Activated CD8-positive, alpha-beta memory T cell treated with anti-CD3 and anti-CD28 coated beads, Interleukin-2, amount 50 U/mL, for 1 hour (primary cell): ENCODE measurements around the gene CLK3.
"Not testable (repeated sequence)": the region's sequence is repeated elsewhere in the genome, so short reads cannot be mapped to it uniquely, and the experiment has no call there.

Experiments
- DNase-seq: peaks from one replicate; pipeline ENCODE4 v3.0.0-alpha.2; 2020; ENCODE audit errors: extremely low read depth

Gene CLK3

DNA sequence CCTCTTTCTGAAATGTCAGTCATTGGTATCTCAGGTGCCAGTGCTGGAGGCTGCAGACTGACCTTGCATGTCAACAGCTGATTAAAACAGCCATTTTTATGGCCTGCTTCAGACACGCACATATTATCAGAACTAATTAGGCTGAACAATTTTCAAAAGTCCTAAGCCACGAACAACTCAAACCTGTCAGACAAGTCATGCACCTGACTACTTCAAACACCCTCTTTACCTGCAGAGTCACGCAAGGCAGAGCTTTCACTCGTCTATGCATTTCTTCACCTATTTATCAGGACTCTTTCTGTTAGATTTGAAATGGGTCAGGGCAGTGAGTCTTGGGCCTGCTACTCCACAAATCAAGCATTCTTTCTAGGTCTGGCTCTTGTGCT lies 26.7 kb downstream of the CLK3 start:
- no peak for DNase-seq

DNA sequence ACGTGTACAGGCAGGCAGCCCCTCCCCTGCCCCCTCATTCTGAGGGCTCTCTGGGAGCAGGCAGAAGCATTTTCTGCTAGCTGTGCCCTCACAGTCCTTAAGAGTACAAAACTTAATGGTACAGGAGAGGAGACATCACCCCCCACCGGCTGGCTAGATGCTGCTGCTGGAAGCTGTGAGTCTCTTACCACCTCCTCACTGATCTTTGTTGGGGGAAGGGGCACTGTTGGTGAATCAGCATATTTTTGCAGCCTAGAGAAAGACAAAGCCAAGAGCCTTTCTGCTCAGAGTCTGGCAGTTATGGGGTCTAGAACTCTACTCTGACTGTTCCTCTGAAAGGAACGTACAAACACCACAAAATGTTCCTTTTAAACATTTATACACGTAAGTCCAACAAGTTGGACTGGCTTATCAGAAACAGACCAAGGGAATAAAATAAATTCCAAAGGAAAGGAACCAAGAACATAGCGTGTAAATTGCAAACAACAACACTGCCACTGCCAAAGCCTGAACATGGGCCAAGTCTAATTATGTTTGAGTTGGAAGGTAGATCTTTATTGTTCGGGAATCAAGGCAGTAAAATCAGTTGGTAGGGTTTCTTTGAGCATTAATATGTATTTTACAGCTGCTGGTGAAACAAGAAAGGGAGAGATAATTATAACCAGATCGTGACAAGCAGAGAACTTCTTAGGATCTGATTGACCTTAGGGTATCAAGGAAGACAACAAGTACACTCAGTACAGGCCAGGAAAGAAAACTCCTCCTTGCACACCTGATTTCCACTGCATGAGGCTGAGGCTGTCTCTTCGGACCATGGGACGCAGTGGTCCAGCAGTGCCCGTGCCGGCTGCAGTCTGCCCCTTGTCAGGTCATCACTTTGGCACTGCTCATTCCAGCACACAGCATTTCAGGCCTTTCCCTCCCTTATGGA lies 27.4 kb downstream of the CLK3 start:
- no peak for DNase-seq

DNA sequence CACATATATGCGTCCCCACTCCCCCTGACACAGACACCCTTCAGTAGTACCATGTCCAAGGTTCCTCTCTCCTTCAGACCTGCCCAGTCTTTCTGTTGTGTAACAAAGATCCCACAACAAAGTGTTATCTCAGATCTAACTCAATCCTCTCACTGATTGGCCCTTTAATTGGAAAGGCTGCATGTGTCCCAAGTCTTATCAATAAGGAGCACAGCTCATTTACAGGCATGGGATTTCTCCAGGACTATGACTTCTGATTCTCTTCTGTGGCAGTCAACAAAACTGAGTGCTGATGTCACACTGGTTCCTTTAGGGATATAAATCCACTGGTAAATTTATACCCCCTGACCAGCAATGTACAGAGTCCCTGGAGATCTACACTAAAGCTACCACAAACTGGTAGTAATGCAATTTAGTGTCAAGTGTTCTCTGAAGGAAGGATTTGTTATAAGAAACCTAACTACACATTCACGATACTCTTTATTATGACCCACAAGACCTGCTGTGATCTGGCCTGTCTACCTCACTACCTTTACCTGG lies 28.1 kb downstream of the CLK3 start:
- DNase-seq = no peak

DNA sequence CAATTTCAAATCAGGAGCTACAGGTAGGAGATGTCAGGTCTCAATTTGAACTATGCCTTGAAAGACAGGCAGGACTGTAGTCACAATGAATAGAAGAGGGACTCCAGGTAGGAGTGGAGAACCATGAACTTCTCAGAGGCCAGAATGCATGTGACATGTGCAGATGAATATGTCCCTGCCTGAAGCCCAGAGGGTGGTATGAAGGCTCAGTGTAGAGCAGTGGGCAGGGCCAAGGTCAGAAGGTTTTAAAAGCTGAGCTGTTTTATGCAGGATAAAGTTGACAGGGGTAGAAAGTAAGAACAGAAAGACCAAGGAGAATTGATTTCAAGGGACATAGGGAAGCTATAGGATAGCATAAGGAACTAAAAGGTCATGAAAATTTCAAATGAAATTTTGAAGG lies 30.8 kb downstream of the CLK3 start:
- no peak for DNase-seq

DNA sequence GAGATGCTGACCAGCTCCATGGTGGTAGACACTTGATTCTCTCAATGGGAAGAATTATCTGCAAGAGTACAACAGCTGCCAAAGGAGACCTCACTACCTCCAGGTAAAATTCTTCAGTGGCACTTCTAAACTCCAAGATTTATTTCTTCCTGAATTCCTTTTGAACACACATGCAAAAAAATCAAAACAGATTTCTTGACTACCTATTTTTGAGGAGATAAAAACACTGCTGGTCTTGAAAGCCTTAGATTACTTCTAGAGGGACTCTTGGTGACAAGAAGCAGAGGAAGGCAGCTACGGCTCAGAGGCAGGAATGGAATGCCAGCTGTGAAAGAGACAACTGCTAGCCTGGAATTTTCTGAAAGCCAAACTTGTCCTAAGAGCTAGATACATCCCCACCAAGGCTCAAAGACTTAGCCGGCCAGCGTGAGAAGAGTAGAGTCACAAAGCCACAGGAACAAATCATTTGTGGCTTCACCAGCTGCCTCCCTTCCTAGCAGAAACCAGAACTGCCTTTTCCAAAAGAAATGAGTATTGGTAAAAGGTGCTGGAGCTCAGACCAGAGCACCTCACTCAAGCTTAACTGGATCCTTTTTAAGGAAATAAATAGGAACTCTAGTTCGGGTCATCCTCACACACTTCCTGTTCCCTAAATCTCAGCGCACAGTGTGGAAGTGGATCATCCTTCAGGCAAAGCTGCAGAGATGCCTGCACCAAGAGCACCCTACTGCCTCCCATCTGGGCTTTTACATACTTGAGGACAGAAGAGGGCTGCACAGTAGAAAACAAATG lies 32.6 kb downstream of the CLK3 start:
- DNase-seq = no peak

DNA sequence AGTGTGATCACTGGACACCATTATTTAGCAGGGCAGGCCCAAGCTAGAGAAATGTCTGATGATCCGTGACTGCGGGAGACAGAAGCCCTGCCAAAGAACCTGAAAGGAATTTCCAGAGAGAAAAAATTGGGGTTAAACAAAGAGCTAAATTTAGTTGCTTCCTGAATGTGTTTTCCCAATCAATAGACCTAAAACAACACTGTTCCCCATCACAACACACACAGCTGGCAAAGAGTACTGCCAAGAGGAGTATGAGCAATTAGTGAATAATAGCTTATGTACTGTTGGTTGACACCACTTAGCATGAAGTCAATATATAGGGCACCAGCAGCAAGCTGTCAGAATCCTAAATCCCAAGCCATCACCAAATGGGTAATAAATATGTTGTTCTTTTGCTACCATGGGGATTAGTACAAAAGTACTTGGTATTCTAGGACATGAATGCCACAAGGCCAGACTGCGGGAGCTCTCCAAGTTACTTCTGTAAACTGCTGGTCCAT lies 35.7 kb downstream of the CLK3 start:
- no peak for DNase-seq

DNA sequence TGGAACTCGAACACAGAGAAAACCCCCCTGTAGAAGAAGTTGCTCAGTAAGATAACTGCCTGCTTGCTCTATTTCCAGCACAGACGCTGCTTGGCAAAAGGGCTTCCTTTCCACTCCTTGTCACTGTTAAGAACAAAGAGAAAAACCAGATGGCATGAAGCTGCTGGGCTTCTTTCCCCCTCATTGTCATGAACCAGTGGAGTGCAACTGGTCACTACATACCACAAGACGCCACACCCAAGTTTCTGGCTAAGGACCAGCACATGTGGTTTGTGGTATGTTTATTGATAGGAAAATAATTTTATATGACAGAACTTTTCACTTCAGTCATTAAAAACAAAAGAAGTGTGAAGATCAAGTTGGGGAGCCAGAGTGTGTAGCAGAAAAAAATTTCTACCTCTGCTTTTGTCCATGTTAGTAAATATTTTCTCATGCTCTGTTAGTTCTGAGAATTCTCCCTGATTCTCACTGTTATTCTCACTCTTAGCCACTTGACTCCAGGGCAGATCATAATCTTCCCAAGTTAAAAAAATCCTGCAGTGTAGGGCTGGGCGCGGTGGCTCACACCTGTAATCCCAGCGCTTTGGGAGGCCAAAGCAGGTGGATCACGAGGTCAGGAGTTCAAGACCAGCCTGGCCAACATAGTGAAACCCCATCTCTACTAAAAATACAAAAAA lies 37.9 kb downstream of the CLK3 start:
- no peak for DNase-seq

DNA sequence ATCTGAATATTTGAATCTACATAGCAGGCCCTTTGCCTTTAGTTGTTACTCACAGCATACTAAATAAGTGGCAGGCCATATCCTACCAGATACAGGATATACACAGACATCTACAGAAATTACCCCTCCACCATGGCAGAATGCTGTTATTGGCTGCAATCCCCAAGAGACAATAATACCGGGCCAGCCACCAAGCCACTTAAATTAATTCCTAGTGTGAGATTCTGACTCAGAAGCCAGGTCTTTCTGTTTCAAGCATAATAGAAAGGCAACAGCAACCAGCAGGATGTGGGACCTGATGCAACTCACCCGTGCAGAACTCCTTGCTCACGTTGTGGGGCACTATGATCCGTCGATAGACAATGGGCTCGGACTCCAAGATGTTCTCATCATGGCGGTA lies 39.8 kb downstream of the CLK3 start:
- DNase-seq = no peak

DNA sequence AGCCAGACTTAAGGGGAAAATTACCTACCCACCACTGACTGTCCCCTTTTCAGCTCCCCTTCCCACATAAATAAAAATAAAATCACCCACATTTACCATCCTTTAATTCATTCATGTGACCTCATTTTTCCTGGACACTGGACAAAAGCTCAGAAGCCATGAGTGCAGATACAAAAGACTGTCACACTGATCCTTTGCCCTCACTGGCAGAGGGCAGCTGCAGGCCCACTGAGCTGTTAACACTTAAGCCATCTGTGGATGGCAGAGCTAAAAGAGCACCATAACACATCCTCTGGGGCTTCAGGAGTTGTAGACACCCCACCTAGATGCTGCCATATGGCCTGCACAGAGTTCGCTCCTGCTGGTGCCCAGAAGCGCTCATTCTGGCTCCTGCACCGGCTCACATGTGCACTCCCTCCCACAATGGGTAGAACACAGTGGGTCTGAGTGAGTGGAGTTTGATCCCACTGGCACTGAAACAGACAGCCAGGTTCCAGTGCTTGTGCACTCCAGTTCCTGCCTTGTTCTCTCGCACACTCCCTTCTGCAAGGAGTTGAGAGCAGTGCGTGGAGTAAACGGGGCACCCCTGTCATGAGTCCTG lies 41.4 kb downstream of the CLK3 start:
- no peak for DNase-seq

DNA sequence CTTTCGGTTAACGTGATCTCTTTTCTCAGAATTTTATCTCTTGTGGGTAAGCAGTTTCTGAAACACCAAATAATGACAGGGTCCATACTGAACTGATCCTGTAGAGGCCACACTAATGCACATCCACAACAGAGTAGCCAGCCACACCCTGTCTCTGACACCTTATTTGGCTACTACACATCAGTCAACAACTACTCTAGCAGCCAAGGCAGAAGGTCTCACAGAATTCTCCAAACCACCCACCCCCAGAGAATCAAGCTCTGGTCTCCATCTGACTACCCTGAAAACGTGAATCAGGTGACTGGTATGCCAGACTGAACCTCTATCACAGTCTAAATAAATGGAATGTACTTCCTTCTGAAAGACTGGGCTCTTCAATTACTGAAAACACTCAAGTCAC lies 42.2 kb downstream of the CLK3 start:
- DNase-seq = no peak

DNA sequence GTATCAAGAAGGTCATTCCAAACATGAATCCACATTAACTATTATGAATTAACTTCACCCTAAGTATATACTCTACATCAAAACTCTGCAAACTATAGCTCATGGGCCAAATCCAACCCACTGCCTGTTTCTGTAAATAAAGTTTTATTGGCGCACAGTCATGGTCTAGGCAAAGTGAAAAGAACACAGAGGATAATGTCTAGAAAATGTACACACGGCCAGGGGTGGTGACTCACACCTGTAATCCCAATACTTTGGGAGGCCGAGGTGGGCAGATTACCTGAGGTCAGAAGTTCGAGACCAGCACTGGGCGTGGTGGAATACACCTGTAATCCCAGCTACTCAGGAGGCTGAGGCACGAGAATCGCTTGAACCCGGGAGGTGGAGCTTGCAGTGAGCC lies 45.6 kb downstream of the CLK3 start:
- DNase-seq = not testable (repeated sequence)

DNA sequence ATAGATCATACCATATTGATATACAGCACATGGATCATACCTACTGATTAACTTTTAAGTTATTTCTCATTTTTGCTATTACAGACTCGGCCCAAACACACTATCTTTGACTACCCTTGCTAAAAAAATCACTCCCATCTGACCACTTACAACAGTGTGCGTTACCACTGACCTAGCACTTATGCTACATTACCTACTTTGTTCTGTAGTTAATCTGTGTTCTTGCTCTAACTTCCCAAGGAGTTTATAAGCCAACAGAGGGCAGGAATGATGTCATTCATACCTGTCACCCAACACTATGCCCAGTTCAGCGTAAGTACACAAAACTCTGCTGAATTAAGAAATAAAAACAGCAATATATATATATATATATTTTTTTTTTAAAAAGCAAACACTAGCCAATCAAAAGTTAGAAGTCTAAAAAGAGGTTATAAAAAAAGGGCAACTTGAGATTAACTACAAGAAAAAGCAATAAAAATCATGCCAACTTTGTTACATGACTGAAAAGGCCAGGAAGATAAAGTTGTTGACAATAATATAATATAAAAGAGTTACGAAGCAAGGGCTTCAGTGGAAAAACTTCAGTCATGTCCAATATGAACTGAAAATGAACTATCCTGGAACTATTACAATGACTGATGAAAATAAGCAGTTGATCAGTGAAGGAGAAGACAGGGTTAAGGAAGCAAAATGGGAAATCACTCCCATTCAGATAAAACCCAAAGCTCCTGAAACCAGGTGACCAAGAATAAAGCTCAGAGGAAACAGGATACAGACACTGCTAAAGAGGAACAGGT lies 46.6 kb downstream of the CLK3 start:
- DNase-seq = no peak

DNA sequence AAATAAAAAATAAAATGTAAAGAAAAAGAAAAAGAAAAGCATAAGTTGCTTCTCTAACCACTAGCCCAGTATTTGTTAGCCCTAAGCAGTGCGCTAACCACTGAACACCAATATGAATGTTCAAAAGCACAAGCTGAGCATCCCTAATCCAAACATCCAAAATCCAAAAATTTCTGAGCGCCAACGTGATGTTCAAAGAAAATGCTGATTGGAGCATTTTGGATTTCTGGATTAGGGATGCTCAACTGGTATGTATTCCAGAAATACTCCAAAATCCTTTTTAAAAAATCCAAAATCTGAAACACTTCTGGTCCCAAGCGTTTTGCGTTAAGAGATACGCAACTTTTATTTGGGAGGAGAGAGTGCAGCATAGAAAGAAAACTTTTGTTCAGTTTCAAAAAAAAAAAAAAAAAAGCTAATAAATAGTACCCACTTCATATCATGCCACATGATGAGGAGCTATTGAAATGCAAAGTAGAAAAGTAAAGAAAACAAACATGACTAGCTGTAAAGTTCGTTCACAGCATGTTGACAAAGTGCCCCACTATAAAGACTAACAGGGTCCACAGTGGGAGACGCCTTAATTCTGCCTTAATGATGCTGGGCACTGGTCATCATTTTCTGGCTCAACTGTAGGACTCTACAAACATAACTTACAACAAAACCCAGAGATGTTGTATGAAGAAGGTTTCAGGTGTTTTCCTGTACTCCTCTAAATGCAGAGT lies 47.8 kb downstream of the CLK3 start:
- DNase-seq = no peak

DNA sequence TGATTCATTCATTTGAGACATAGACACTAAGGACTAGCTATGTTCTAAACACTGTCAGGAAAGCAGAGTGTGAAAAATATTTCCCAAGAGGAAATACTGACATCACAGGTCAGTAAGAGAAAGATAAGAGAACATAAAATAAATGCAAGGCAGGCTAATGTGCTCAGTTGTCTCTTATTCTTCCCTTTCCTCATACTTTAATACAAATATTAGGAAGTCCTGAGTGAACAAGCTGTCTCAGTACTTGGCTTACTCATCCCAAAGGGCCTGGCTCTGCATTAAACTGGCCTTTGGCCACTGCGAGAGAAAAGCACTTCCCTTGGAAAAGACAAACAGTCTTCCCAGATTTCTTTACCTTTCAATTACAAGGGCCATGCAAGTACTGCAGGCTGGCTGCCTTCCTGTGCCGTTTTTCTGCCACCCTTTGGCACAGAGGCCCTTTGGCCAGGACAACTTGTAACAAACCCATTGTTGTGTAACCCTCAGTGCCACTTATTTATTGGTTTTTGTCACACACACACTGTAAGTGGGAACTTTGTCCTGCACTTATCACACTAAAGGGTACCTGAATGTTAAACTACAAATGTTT lies 48.5 kb downstream of the CLK3 start:
- DNase-seq = no peak

DNA sequence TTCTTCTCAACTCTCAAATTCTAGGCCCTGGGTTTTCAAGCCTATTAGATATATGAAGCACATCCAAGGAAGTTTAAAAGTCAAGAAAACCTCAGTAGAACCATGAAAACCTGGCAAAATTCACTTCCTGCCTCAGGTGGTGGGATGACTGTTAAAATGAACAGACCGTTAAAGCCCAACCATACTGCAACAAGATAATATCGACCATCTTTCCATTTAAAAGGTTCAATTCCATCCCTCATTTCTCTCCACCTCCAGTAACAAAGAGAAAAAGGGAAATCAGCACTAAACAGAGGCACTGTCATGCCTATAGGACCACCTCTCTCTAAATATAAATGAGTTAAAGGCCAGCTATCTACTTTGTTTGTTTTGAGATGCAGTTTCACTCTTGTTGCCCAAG lies 49.0 kb downstream of the CLK3 start:
- DNase-seq = no peak

DNA sequence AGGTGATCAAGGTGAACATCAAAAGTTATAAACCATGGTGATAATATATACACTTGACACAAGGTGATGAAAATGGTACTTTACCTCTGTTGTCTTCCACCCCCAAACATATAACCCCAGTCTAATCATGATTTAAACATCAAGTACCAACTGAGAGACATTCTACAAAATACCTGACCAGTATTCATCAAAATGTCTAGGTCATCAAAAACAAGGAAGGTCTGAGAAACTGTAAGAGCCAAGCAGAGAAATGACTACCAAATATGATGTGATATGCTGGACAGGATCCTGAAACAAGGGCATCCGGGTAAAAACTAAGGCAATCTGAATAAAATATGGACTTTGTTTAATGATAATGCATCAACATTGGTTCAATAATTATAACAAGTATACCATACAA lies 52.3 kb downstream of the CLK3 start:
- no peak for DNase-seq

DNA sequence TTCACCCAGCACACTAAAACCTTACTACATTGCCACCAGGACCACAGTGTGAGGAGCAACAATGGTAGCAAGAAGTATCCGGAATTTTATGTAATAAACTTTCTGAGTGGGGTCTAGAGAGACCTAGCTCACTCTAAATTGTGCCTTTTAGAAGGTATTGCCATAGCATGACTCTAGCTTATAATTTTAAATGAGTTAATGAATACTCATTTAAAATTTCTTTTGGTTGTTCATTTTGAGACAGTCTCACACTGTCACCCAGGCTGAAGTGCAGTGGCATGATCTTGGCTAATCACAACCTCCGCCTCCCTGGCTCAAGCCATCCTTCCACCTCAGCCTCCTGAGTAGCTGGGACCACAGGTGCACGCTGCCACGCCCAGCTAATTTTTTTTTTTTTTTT lies 54.0 kb downstream of the CLK3 start:
- no peak for DNase-seq

DNA sequence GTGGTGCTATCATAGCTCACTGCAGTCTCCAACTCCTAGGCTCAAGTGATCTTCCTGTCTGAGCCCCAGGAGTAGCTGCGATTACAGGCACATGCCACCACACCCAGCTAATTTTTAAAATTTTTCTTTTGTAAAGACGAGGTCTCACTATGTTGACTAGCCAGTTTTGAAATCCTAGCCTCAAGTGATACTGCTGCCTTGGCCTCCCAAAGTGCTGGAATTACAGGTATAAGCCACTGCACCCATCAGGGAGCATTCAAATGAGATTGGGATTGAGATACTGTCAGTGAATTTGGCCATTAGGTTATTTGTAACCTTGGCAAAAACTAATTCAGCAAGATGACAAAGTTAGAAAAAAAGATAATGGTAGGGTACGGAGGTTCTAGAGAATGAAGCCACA lies 58.5 kb downstream of the CLK3 start:
- no peak for DNase-seq

DNA sequence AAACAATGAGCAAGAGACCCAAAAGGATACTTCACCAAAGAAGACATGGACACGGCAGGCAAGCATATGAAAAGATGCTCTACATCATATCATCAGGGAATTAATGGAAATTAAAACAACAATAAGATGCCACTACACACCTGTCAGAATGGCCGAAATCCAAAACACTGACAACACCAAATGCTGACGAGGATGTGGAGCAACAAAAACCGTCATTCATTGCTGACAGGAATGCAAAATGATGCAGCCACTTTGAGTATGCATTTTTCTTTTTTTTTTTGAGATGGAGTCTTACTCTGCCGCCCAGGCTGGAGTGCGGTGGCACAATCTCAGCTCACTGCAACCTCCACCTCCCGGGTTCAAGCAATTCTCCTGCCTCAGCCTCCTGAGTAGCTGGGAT lies 61.2 kb downstream of the CLK3 start:
- no peak for DNase-seq
